HepG2 (cell line): ENCODE measurements around the gene TSHZ1.

ENCODE experiments used
- CTCF ChIP-seq: sonication (generic); formaldehyde crosslinking; IDR thresholded peaks from 2 replicates; pipeline ENCODE4 v1.5.0; 2020; ENCODE audit warnings: mild to moderate bottlenecking, missing genetic modification reagents, moderate library complexity
- FOXK2 ChIP-seq: fragments of 450-650 bp; IDR thresholded peaks from 2 replicates; pipeline ENCODE4 v1.6.1; 2016
- ZNF512B ChIP-seq: sonication (generic); formaldehyde crosslinking; IDR thresholded peaks from 2 replicates; pipeline ENCODE4 v1.5.1; 2020; ENCODE audit warnings: missing genetic modification reagents, mild to moderate bottlenecking, borderline replicate concordance
- ZZZ3 ChIP-seq: sonication (generic); formaldehyde crosslinking; IDR thresholded peaks from 2 replicates; pipeline ENCODE4 v1.4.0; 2020; ENCODE audit warnings: missing genetic modification reagents, mild to moderate bottlenecking, borderline replicate concordance

- TF ChIP-seq CTCF (no peak), FOXK2 (no peak), ZZZ3 (CRISPR knock-in tag) (no peak), ZNF512B (no peak)
Measured at GRCh38 chr18:75167137-75167536, 43.5 kb upstream of the TSHZ1 start.
